Ammon's horn (tissue), 1 donor: Measurements from ENCODE around the gene IFT122.
"Not testable (repeated sequence)": the region's sequence is repeated elsewhere in the genome, so short reads cannot be mapped to it uniquely, and the experiment has no call there.

Experiments
- DNase-seq: peaks from one replicate; pipeline ENCODE4 v3.0.0-alpha.2; 2016; ENCODE audit warnings: low spot score

IFT122 gene

GRCh38 chr3:129474984-129475804 is 35.2 kb downstream of the IFT122 start:
- DNase-seq = no peak

GRCh38 chr3:129475863-129476262 is 35.8 kb downstream of the IFT122 start:
- DNase-seq = no peak

GRCh38 chr3:129476586-129476985 is 36.6 kb downstream of the IFT122 start:
- no peak for DNase-seq

- not testable (repeated sequence) for DNase-seq
Observed at GRCh38 chr3:129481225-129481765, 41.3 kb downstream of the IFT122 start.

DNA sequence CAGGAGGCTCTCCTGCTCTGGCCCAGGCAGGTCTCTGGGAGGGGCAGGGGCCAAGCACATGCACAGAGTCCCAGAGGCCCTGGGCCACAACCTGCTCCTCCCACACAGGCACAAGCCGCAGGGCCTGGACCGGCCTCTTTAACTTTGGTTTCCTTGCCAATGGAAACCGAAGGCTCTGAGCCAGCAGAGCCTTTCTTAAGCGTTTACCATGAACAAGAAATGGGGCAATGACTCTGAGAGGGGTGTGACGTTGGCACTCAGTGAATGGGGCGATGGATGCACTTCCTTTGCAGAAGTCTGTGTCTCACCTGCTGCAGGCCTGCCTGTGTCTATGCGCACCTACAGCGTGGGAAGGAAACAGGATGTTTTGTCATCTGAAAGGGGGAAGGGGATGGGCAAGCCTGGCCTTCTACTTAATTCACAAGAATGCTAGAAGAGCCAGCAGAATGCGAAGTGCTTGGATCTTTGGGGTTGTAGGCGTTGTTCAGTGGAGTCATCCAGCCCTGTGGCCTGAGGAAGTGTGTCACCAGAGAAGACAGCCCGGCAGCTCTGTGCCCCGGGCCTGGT is 41.8 kb downstream of the IFT122 start:
- DNase-seq = no peak

GRCh38 chr3:129482721-129483120 is 42.7 kb downstream of the IFT122 start:
- DNase-seq = no peak

- DNase-seq = no peak
Observed at GRCh38 chr3:129483870-129484269, 43.8 kb downstream of the IFT122 start.

- not testable (repeated sequence) for DNase-seq
Observed at GRCh38 chr3:129485146-129485545, 45.1 kb downstream of the IFT122 start.

DNA sequence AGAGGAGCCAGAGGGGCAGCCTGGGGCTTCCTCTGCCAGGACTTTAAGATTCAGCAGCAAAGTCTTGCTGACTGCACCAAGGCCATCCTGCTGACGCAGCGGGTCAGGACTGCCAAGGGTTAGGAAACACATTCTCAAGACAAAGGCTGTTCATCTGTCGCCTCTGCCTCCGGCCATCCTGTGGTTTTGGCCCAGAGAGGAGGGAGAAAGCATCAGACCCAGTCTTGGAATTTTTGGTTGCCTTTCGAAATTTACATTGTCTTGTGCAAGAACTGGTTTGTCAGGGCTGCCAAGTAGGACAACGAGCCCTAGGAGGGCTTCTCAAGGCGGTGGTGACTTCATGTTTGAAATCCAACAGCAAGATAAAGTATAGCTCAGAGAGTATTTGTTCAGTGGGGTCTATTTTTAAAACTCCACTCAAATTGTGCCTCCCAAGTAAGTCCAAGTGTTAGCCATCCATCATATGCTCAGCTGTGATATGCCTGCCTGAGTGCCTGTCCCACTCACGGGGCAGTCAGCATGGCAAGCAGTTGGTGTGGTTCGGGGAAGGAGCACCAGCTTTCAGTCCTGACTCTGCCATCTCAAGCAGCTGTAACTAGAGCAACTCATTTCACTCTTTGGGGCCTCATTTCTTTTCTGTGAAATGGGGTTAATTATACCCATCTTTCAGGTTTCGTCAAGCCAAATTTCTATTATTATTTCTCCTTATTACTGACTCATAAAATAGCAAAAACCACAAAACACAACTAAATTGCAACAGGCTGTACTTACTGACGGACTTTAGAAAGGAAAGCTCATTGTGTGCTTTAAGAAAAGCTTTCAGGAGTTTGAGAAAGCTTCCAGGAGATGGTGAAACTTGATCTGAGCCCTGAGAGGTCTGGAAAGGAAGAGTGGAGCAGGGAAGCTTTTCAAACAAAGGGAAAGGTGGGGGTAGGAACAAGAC is 46.0 kb downstream of the IFT122 start:
- peak; percentile 83 for DNase-seq

DNA sequence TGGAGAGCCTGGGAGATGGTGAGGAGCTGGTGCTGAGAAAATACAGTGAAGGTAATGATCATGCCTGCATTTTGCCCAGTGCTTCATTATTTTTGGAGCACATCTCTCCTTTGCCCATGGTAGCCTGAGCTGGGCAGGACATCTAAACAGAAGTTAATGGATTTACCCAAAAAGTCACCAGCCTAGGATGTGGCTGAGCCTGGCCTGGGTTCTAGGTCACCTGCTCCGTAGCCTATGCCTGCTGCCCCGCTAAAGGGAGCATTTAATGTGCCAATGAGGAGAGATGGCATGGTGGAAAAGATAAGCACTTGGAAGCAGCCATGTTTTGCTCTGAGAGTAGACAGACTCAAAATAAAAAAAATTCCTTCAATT is 46.6 kb downstream of the IFT122 start:
- no peak for DNase-seq

GRCh38 chr3:129487183-129487867 is 47.3 kb downstream of the IFT122 start:
- no peak for DNase-seq

- not testable (repeated sequence) for DNase-seq
Observed at GRCh38 chr3:129487868-129488335, 47.9 kb downstream of the IFT122 start.

DNA sequence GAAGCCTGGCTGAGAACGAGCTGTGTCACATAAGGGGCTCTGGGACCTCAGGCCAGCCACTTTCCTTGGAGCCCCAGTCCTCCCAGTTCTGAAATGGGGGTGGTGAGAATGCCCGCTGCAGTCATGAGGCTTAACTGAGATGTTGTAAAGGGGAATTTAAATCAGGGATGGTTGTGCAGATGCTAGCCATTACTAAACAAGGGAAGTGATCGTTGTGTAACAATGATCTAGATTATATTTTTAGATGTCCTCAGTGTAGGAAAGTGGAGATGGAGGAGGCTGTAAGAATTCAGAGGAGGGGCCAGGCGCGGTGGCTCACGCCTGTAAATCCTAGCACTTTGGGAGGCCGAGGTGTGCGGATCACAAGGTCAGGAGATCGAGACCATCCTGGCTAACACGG is 49.2 kb downstream of the IFT122 start:
- DNase-seq = not testable (repeated sequence)

DNA sequence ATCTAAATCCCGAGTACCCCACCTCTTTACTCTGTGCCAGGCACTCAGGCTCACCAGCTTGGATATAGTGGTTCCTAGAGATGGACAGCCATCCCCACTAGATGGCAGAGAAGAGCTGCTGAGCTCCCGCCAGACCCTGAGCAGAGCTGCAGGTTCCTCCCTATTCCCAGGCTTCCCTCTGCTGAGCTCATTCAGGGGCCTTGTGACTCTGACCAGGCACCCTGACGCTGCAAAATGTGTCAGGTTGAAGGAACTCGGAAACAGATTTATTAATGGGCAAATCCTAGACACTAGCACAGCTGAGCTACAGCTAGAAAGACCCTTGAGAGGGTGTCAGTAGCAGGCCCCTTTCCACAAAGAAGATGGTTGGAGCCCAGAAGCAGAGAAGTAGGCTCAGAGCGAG is 50.2 kb downstream of the IFT122 start:
- DNase-seq = peak; percentile 97

DNA sequence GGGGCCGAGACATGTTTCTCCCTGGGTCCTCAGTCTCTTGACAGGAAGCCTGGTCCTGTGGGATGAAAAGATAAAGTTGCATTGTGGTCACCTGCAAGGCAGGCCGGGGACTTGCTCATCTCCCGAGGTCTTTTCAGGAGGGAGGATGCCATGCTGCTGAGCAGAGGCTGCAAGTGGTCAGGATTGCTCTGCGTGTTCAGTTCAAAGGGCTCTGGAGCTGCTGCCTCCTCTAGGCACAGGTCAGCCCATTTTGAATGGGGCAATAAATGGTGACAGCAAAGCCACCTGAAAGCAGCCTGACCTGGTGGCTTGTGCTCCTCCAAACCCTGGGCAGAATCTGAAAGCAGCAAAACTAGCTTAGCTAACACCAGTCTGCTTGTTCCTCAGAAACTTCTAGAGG is 51.1 kb downstream of the IFT122 start:
- DNase-seq = not testable (repeated sequence)

- DNase-seq = no peak
Observed at GRCh38 chr3:129491794-129492193, 51.8 kb downstream of the IFT122 start.

DNA sequence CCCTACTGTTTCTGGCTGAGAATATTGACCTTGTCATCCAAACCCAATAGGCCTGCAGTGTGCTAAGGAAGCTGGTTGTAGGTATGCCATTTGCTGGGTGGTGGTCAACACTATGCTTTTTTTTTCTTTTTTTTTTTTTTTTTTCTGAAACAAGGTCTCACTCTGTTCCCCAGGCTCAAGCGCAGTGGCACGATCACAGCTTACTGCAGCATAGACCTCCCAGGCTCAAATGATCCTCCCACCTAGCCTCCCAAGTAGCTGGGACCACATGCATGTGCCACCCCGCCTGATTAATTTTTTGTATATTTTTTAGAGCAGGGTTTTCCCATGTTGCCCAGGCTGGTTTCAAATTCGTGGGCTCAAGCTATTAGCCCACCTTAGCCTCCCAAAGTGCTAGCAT is 52.7 kb downstream of the IFT122 start:
- DNase-seq = no peak

DNA sequence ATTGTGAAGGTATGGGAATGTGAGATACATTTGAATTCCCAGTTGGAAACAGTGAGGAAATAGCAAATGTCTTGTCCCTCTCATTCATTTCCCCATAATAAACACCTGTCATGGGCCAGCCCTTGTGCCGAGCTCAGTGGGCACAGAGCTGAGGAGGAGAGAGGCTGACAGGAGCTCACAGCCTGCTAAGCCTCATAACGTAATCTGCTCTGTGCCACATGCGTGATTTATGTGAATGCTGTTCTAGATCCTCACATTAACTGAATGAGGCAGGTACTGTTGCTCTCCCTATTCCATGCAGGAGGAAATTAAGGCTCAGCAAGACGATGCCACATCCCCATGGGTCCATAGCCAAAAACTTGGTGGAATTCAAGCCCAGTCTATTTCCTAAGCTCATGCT is 53.2 kb downstream of the IFT122 start:
- DNase-seq = no peak

GRCh38 chr3:129494499-129494898 is 54.5 kb downstream of the IFT122 start:
- DNase-seq = not testable (repeated sequence)

GRCh38 chr3:129495006-129495639 is 55.1 kb downstream of the IFT122 start:
- DNase-seq = not testable (repeated sequence)

GRCh38 chr3:129497876-129498275 is 57.9 kb downstream of the IFT122 start:
- DNase-seq = not testable (repeated sequence)
